Measurements from ENCODE around the gene SLC7A6OS. TPM values are rescaled to one million over a fixed set of nuclear protein-coding genes. Genes with fewer than 3 reads are reported as not detected.

Gene SLC7A6OS
- total RNA-seq (8.8 and 13.0 TPM in 2 replicates), polyA plus RNA-seq (13.7 and 18.9 TPM in 2 replicates)

GRCh38 chr16:68310774-68311511 lies at the start of gene SLC7A6OS, which contains the start of gene PRMT7:
Gene SLC7A6OS (minus strand): TSS chr16:68310946. CDS start chr16:68310926, 20 bp downstream.
Gene PRMT7 (plus strand): TSS chr16:68311019. CDS start chr16:68315980, 4,961 bp downstream.
- Histone ChIP-seq H3K79me2 (peaks cover 75% of the 10 kb centered on the region), H3K4me2 (peak within 1 kb of the TSS; percentile 97), H3K27me3 (no peaks in the 10 kb centered on the region), H3K9me2 (replicated peaks; ENCODE audit: insufficient read depth) (no peaks in the 10 kb centered on the region), H2AFZ (peak within 1 kb of the TSS; percentile 75), H4K20me1 (ENCODE audit: insufficient read depth, poor library complexity, severe bottlenecking) (peaks cover 3% of the 10 kb centered on the region), H3K27ac (peak within 1 kb of the TSS; percentile 90), H3K4me1 (ENCODE audit: insufficient read depth) (peaks cover 18% of the 10 kb centered on the region), H3K9me3 (ENCODE audit: low read depth) (no peaks in the 10 kb centered on the region), H3K4me3 (peak within 1 kb of the TSS; percentile 43), H3K36me3 (replicated peaks; ENCODE audit: insufficient read depth, low read depth) (no peaks in the 10 kb centered on the region)
- DNase-seq (ENCODE audit: low spot score): peak; percentile 96
- WGBS (ENCODE audit: low lambda C conversion rate, missing lambda C conversion rate): 1% methylated on average over 62 of the region's 62 CpGs
- no peak for TF ChIP-seq EZH2phosphoT487 (IDR thresholded peaks at IDR 0.05; ENCODE audit: low read depth, severe bottlenecking, unreplicated experiment)
- TF ChIP-seq EZH2 (IDR thresholded peaks at IDR 0.05; ENCODE audit: borderline replicate concordance): no peak
- no peak for TF ChIP-seq CTCF (IDR thresholded peaks at IDR 0.05; ENCODE audit: poor library complexity)

- no peaks in the 10 kb centered on the region for H3K9me3 ChIP-seq (ENCODE audit: low read depth)
- no peak for DNase-seq (ENCODE audit: low spot score)
- peaks cover 9% of the 10 kb centered on the region for H3K4me1 ChIP-seq (ENCODE audit: insufficient read depth)
- no peaks in the 10 kb centered on the region for H4K20me1 ChIP-seq (ENCODE audit: insufficient read depth, poor library complexity, severe bottlenecking)
- no peak overlapping the region for H2AFZ ChIP-seq
- no peaks in the 10 kb centered on the region for H3K27me3 ChIP-seq
- H3K9me2 ChIP-seq (replicated peaks; ENCODE audit: insufficient read depth): no peaks in the 10 kb centered on the region
- no peaks in the 10 kb centered on the region for H3K79me2 ChIP-seq
- no peak for TF ChIP-seq EZH2 (IDR thresholded peaks at IDR 0.05; ENCODE audit: borderline replicate concordance)
- TF ChIP-seq CTCF (IDR thresholded peaks at IDR 0.05; ENCODE audit: poor library complexity): no peak
- no peak for TF ChIP-seq EZH2phosphoT487 (IDR thresholded peaks at IDR 0.05; ENCODE audit: low read depth, severe bottlenecking, unreplicated experiment)
- no peak overlapping the region for H3K4me3 ChIP-seq
- 98% methylated on average over 23 of the region's 23 CpGs for WGBS (ENCODE audit: low lambda C conversion rate, missing lambda C conversion rate)
- no peak overlapping the region for H3K27ac ChIP-seq
- no peak overlapping the region for H3K4me2 ChIP-seq
- H3K36me3 ChIP-seq (replicated peaks; ENCODE audit: insufficient read depth, low read depth): no peaks in the 10 kb centered on the region
Observed at GRCh38 chr16:68359398-68360191, 48.8 kb upstream of the SLC7A6OS start.

GRCh38 chr16:68358951-68359350 lies 48.2 kb upstream of the SLC7A6OS start:
- no peak overlapping the region for H2AFZ ChIP-seq
- no peaks in the 10 kb centered on the region for H4K20me1 ChIP-seq (ENCODE audit: insufficient read depth, poor library complexity, severe bottlenecking)
- peaks cover 4% of the 10 kb centered on the region for H3K4me1 ChIP-seq (ENCODE audit: insufficient read depth)
- WGBS (ENCODE audit: low lambda C conversion rate, missing lambda C conversion rate): 98% methylated on average over 6 of the region's 13 CpGs
- no peaks in the 10 kb centered on the region for H3K9me2 ChIP-seq (replicated peaks; ENCODE audit: insufficient read depth)
- H3K4me3 ChIP-seq: no peak overlapping the region
- H3K36me3 ChIP-seq (replicated peaks; ENCODE audit: insufficient read depth, low read depth): no peaks in the 10 kb centered on the region
- H3K79me2 ChIP-seq: no peaks in the 10 kb centered on the region
- H3K9me3 ChIP-seq (ENCODE audit: low read depth): no peaks in the 10 kb centered on the region
- no peak overlapping the region for H3K27ac ChIP-seq
- no peak for DNase-seq (ENCODE audit: low spot score)
- H3K27me3 ChIP-seq: no peaks in the 10 kb centered on the region
- H3K4me2 ChIP-seq: no peak overlapping the region
- TF ChIP-seq EZH2phosphoT487 (IDR thresholded peaks at IDR 0.05; ENCODE audit: low read depth, severe bottlenecking, unreplicated experiment) (no peak), CTCF (IDR thresholded peaks at IDR 0.05; ENCODE audit: poor library complexity) (no peak), EZH2 (IDR thresholded peaks at IDR 0.05; ENCODE audit: borderline replicate concordance) (no peak)
